H1 (cell line): ENCODE data around the gene RTF1. TPM values are rescaled to one million over a fixed set of nuclear protein-coding genes. Genes with fewer than 3 reads are reported as not detected.

Experiments
- CTCF ChIA-PET: fragments of 300-600 bp; sonication (Branson Sonifier 250); formaldehyde crosslinking; loops from one replicate; lab custom pipeline; 2021; ENCODE audit not compliant: partially characterized antibody; lab: Charles Lee
- POLR2A ChIA-PET: fragments of 300-600 bp; sonication (Branson Sonifier 250); formaldehyde crosslinking; loops from one replicate; lab custom pipeline; 2021; ENCODE audit warnings: inconsistent platforms; ENCODE audit not compliant: partially characterized antibody; lab: Charles Lee
- DNase-seq, 2 experiments: peaks; one replicate each; pipeline versions ENCODE4 v3.0.0 to v3.0.0-alpha.2; 2010 to 2022; ENCODE audit warnings: low spot score in 2 of 2, low read depth in 1 of 2, mixed read lengths in 1 of 2
- FAIRE-seq: peaks from 2 replicates; lab custom pipeline; 2011; peaks lifted over from hg19 to GRCh38; lab: Jason Lieb, UNC
- H2AFZ ChIP-seq: 2 replicates; pipeline ENCODE4 v1.8.1; 2012; ENCODE audit warnings: low read length, inconsistent platforms
- H2AK5ac ChIP-seq: 2 replicates; pipeline ENCODE4 v1.6.1; 2013; ENCODE audit warnings: low read depth, low read length
- H2BK120ac ChIP-seq: replicated peaks from 2 replicates; pipeline ENCODE3; 2013; ENCODE audit warnings: low read depth, low read length, inconsistent platforms
- H2BK12ac ChIP-seq: 2 replicates; pipeline ENCODE4 v1.6.1; 2013; ENCODE audit warnings: low read depth, low read length
- H2BK15ac ChIP-seq: 2 replicates; pipeline ENCODE4 v1.6.1; 2013; ENCODE audit warnings: low read length
- H2BK20ac ChIP-seq: 2 replicates; pipeline ENCODE4 v1.6.1; 2013; ENCODE audit warnings: low read length
- H2BK5ac ChIP-seq: 2 replicates; pipeline ENCODE4 v1.6.1; 2013; ENCODE audit warnings: low read depth, low read length
- H3K14ac ChIP-seq: 2 replicates; pipeline ENCODE4 v1.6.1; 2013; ENCODE audit warnings: inconsistent platforms; ENCODE audit not compliant: insufficient read length
- H3K18ac ChIP-seq: 2 replicates; pipeline ENCODE4 v1.6.1; 2013; ENCODE audit warnings: low read length; ENCODE audit errors: extremely low read depth
- H3K23ac ChIP-seq: 2 replicates; pipeline ENCODE4 v1.6.1; 2013; ENCODE audit warnings: inconsistent platforms; ENCODE audit not compliant: insufficient read length
- H3K23me2 ChIP-seq: 2 replicates; pipeline ENCODE4 v1.6.1; 2013; ENCODE audit warnings: low read depth, low read length
- H3K27ac ChIP-seq: 2 replicates; pipeline ENCODE4 v1.6.1; 2011; ENCODE audit warnings: low read depth, low read length, inconsistent platforms
- H3K27me3 ChIP-seq, 4 experiments: replicated peaks in 1 of 4; 1 replicate in 1 of 4; 2 replicates in 3 of 4; pipeline versions ENCODE4 v1.6.1 to v1.8.1; 2011 to 2013; ENCODE audit warnings: low read length in 3 of 4, mild to moderate bottlenecking in 3 of 4, inconsistent platforms in 2 of 4, mixed read lengths in 2 of 4, moderate library complexity in 1 of 4; ENCODE audit not compliant: control insufficient read depth in 3 of 4, insufficient read depth in 3 of 4; ENCODE audit errors: extremely low read depth in 1 of 4
- H3K36me3 ChIP-seq, 4 experiments: 2 replicates each; pipeline versions ENCODE4 v1.6.1 to v1.8.1; 2011 to 2013; ENCODE audit warnings: mild to moderate bottlenecking in 4 of 4, low read length in 3 of 4, moderate library complexity in 2 of 4, control low read depth in 1 of 4, inconsistent platforms in 1 of 4; ENCODE audit not compliant: insufficient read depth in 4 of 4, control insufficient read depth in 2 of 4
- H3K4ac ChIP-seq: replicated peaks from 2 replicates; pipeline ENCODE3; 2013; ENCODE audit warnings: low read length, low read depth, mixed read lengths, inconsistent platforms; ENCODE audit not compliant: insufficient read length
- H3K4me1 ChIP-seq, 4 experiments: replicated peaks in 1 of 4; 1 replicate in 1 of 4; 2 replicates in 3 of 4; pipeline versions ENCODE4 v1.6.1 to v1.8.1; 2011 to 2013; ENCODE audit warnings: low read length in 3 of 4, inconsistent platforms in 2 of 4, mixed read lengths in 1 of 4; ENCODE audit not compliant: insufficient read depth in 4 of 4, control insufficient read depth in 3 of 4
- H3K4me2 ChIP-seq, 2 experiments: 2 replicates each; pipeline versions ENCODE4 v1.6.1 to v1.8.1; 2011 to 2013; ENCODE audit warnings: low read depth in 2 of 2, low read length in 2 of 2, control low read depth in 1 of 2, inconsistent platforms in 1 of 2, mild to moderate bottlenecking in 1 of 2; ENCODE audit not compliant: insufficient read depth in 1 of 2
- H3K4me3 ChIP-seq, 4 experiments: fragments of 200-600, 300-600 bp in 1 of 4; sonication (generic), shearing (Covaris generic), sonication (Bioruptor Twin) in 1 of 4; 2 replicates each; pipeline versions ENCODE4 v1.5.1 to v1.8.1; 2011 to 2016; ENCODE audit warnings: low read length in 4 of 4, low read depth in 3 of 4, control low read depth in 2 of 4, inconsistent platforms in 2 of 4, mild to moderate bottlenecking in 2 of 4, mixed read lengths in 1 of 4, moderate library complexity in 1 of 4; ENCODE audit not compliant: insufficient read depth in 2 of 4; ENCODE audit errors: extremely low read depth in 1 of 4
- H3K56ac ChIP-seq: replicated peaks from 2 replicates; pipeline ENCODE3; 2013; ENCODE audit warnings: low read depth, mild to moderate bottlenecking, mixed read lengths, low read length, inconsistent platforms; ENCODE audit not compliant: insufficient read length
- H3K79me1 ChIP-seq: 2 replicates; pipeline ENCODE4 v1.6.1; 2013; ENCODE audit warnings: low read depth, low read length, control low read depth
- H3K79me2 ChIP-seq, 2 experiments: 2 replicates each; pipeline versions ENCODE4 v1.6.1 to v1.8.1; 2012 to 2013; ENCODE audit warnings: low read length in 2 of 2, mild to moderate bottlenecking in 2 of 2, inconsistent platforms in 1 of 2; ENCODE audit not compliant: insufficient read depth in 2 of 2, control insufficient read depth in 1 of 2
- H3K9ac ChIP-seq, 4 experiments: replicated peaks in 1 of 4; 1 replicate in 1 of 4; 2 replicates in 3 of 4; pipeline versions ENCODE4 v1.6.1 to v1.8.1; 2011 to 2013; ENCODE audit warnings: low read depth in 3 of 4, low read length in 3 of 4, control low read depth in 2 of 4, mild to moderate bottlenecking in 2 of 4, moderate library complexity in 2 of 4, inconsistent platforms in 1 of 4; ENCODE audit errors: extremely low read depth in 1 of 4
- H3K9me3 ChIP-seq, 2 experiments: 2 replicates each; pipeline versions ENCODE4 v1.6.1 to v1.8.1; 2012 to 2013; ENCODE audit warnings: mild to moderate bottlenecking in 2 of 2, moderate library complexity in 2 of 2, control low read depth in 1 of 2, inconsistent platforms in 1 of 2, low read depth in 1 of 2, low read length in 1 of 2, mixed read lengths in 1 of 2; ENCODE audit not compliant: insufficient read depth in 2 of 2
- H4K20me1 ChIP-seq, 2 experiments: replicated peaks in 1 of 2; 2 replicates each; pipeline versions ENCODE3 to v1.8.1; 2011 to 2013; ENCODE audit warnings: inconsistent platforms in 2 of 2, low read length in 2 of 2, mild to moderate bottlenecking in 1 of 2; ENCODE audit not compliant: insufficient read depth in 2 of 2, control insufficient read depth in 1 of 2
- H4K5ac ChIP-seq: 2 replicates; pipeline ENCODE4 v1.6.1; 2013; ENCODE audit warnings: low read length, low read depth, mixed read lengths, inconsistent platforms; ENCODE audit not compliant: insufficient read length
- H4K8ac ChIP-seq: 2 replicates; pipeline ENCODE4 v1.8.0; 2013; ENCODE audit warnings: mild to moderate bottlenecking, moderate library complexity, low read length, inconsistent platforms; ENCODE audit not compliant: insufficient read depth; ENCODE audit errors: extremely low read depth
- H4K91ac ChIP-seq: replicated peaks from 2 replicates; pipeline ENCODE3; 2013; ENCODE audit warnings: low read length, mixed read lengths, inconsistent platforms; ENCODE audit not compliant: insufficient read length
- CHD2 ChIP-seq: IDR thresholded peaks from 2 replicates; pipeline ENCODE4 v1.6.1; 2012; ENCODE audit warnings: low read length, improper control_type of control experiment
- CTBP2 ChIP-seq: IDR thresholded peaks from 2 replicates; pipeline ENCODE4 v1.7.0; 2011; ENCODE audit warnings: borderline replicate concordance, mild to moderate bottlenecking, moderate library complexity, mixed read lengths, low read length; ENCODE audit not compliant: insufficient read depth, insufficient read length
- GTF2F1 ChIP-seq: IDR thresholded peaks from 2 replicates; pipeline ENCODE4 v1.6.1; 2012; ENCODE audit warnings: low read depth, low read length, improper control_type of control experiment, borderline replicate concordance
- JUN ChIP-seq: IDR thresholded peaks from 2 replicates; pipeline ENCODE4 v1.6.1; 2011; ENCODE audit warnings: low read depth, mild to moderate bottlenecking, improper control_type of control experiment, low read length
- POLR2AphosphoS5 ChIP-seq: IDR thresholded peaks from 2 replicates; pipeline ENCODE4 v1.6.1; 2011; ENCODE audit warnings: low read depth, low read length
- POU5F1 ChIP-seq: IDR thresholded peaks from 2 replicates; pipeline ENCODE4 v1.6.1; 2011; ENCODE audit warnings: low read depth, mild to moderate bottlenecking, low read length, moderate library complexity
- SAP30 ChIP-seq: fragments of 300-600 bp; sonication (generic); IDR thresholded peaks from 2 replicates; pipeline ENCODE4 v1.7.1; 2012; ENCODE audit warnings: low read length, moderate library complexity, mild to moderate bottlenecking, inconsistent platforms; ENCODE audit not compliant: insufficient read depth, insufficient replicate concordance
- SIN3A ChIP-seq, 2 experiments: IDR thresholded peaks in 1 of 2; conservative IDR thresholded peaks in 1 of 2; 2 replicates each; pipeline ENCODE4 v1.6.1; 2011 to 2012; ENCODE audit warnings: low read length in 2 of 2, improper control_type of control experiment in 1 of 2, low read depth in 1 of 2, mild to moderate bottlenecking in 1 of 2
- SP1 ChIP-seq: IDR thresholded peaks from 2 replicates; pipeline ENCODE4 v1.6.1; 2011; ENCODE audit warnings: low read depth, low read length
- TAF1 ChIP-seq: IDR thresholded peaks from 2 replicates; pipeline ENCODE4 v1.6.1; 2011; ENCODE audit warnings: mild to moderate bottlenecking, low read depth, low read length
- WGBS, 2 experiments: shearing (Covaris generic) in 1 of 2; methylation state at CpG; one replicate each; pipeline versions ENCODE4 v1.1.6 to v1.1.7; 2013 to 2015; ENCODE audit warnings: low lambda C conversion rate in 2 of 2, mixed read lengths in 2 of 2, inconsistent platforms in 1 of 2, low coverage in 1 of 2, missing lambda C conversion rate in 1 of 2; ENCODE audit not compliant: insufficient replicate concordance in 2 of 2, insufficient coverage in 1 of 2, insufficient read length in 1 of 2; ENCODE audit errors: extremely low coverage in 1 of 2, missing lambda C conversion rate in 1 of 2; 5-methylcytosine and 5-hydroxymethylcytosine counted together
- polyA plus RNA-seq, 7 experiments: library from polyadenylated mRNA; depleted of rRNA in 3 of 7; stranded (reverse) in 5 of 7; unstranded in 2 of 7; fragments of >200 nt in 5 of 7; fragments of 200-250 nt in 2 of 7; gene quantifications; 1 replicate in 5 of 7; 2 replicates in 1 of 7; 4 replicates in 1 of 7; pipeline versions ENCODE4 v1.2.1 to v1.2.3, GENCODE V29; 2011 to 2013; ENCODE audit warnings: missing spikeins in 2 of 7, mixed read lengths in 2 of 7
- total RNA-seq: library from RNA; stranded (reverse); fragmentation: NEBNext Ultra II Directional; extraction: Animal tissue kit (Norgen Biotek cat#: 25700); gene quantifications from 2 replicates; pipeline ENCODE4 v1.2.1, GENCODE V29; 2021
- TF ChIP-seq, protein P1 (sequence below): IDR thresholded peaks from 2 replicates; pipeline ENCODE4 v1.6.1; 2011; ENCODE audit warnings: low read length, improper control_type of control experiment
- TF ChIP-seq, protein P2 (sequence below): IDR thresholded peaks from 2 replicates; pipeline ENCODE4 v1.6.1; 2011; ENCODE audit warnings: low read depth, mild to moderate bottlenecking, low read length; ENCODE audit not compliant: insufficient read depth

RTF1 gene
- total and polyA plus RNA-seq, 2 of the 8 experiments (the other 6 are each of a cell fraction or from before 2014, with no cell fraction given): 22.6 to 47.7 TPM

DNA sequence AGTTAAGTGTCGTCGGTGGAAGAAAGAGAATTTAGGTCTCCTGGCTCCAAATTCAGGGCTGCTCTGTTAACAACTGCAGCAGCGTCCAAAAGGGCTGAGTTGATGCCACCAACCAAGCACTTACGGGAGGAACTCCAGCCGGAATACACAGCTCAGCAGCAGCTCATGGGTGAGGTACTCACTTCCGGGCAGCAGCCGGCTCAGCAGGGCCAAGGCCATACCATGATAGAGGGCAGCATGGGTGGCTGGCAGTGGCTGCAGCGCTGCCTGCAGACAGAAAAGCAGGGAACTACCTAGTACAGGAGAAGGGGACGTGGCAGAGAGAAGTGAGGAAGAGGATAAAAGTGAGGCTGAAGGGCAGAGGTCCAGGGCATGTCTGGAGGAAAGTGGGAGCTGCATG is 104.7 kb downstream of the RTF1 start:
- H2BK5ac ChIP-seq: no peak overlapping the region
- WGBS, 2 experiments: 90% methylated on average over 9 of the region's 9 CpGs; no CpG with 5 or more reads in 1 of the 2 experiments
- no peak overlapping the region for H4K91ac ChIP-seq
- H2BK15ac ChIP-seq: no peak overlapping the region
- no peak overlapping the region for H3K27ac ChIP-seq
- ChIA-PET CTCF (interaction anchor here (1.4 to 3.8 kb wide), 2 partner anchors 40 to 56 kb away, joined by 3 to 10 read pairs; no protein-coding TSS in a partner anchor), POLR2A (interaction anchor here (0.6 to 3.1 kb wide), 4 partner anchors 9 to 327 kb away, joined by 3 to 19 read pairs (median 4); partner anchors contain the start of gene LTK)
- H3K23me2 ChIP-seq: no peaks in the 10 kb centered on the region
- no peaks in the 10 kb centered on the region for H3K79me2 ChIP-seq
- H3K56ac ChIP-seq: no peak overlapping the region
- no peak for FAIRE-seq
- H3K4me1 ChIP-seq: no peaks in the 10 kb centered on the region
- H3K9me3 ChIP-seq: no peaks in the 10 kb centered on the region; a peak in 1 of 4 replicates
- peaks cover 1 to 41% (median 16%) of the 10 kb centered on the region in 4 experiments; a peak in 7 of 8 replicates for H3K36me3 ChIP-seq
- H3K9ac ChIP-seq: no peak overlapping the region
- no peaks in the 10 kb centered on the region for H3K79me1 ChIP-seq
- no peak overlapping the region for H3K14ac ChIP-seq
- no peak overlapping the region for H3K4me2 ChIP-seq
- H2BK12ac ChIP-seq: no peak overlapping the region
- H3K18ac ChIP-seq: no peak overlapping the region
- H4K8ac ChIP-seq: no peak overlapping the region
- H3K27me3 ChIP-seq: no peaks in the 10 kb centered on the region
- no peak overlapping the region for H3K4me3 ChIP-seq
- no peak overlapping the region for H4K5ac ChIP-seq
- no peak overlapping the region for H2BK20ac ChIP-seq
- no peak overlapping the region for H2BK120ac ChIP-seq
- no peak overlapping the region for H3K4ac ChIP-seq
- no peak overlapping the region for H2AFZ ChIP-seq
- H2AK5ac ChIP-seq: no peak overlapping the region
- peaks cover 3% of the 10 kb centered on the region in 2 experiments for H4K20me1 ChIP-seq
- no peak overlapping the region for H3K23ac ChIP-seq
- DNase-seq: no peak
- TF ChIP-seq CHD2 (no peak), SAP30 (no peak), TAF1 (no peak), GTF2F1 (no peak), POLR2AphosphoS5 (no peak), SP1 (no peak), JUN (no peak), SIN3A (conservative IDR thresholded peaks at IDR 0.05 in 1 of 2, IDR thresholded peaks at IDR 0.05 in 1 of 2; ENCODE audit: low read depth in 1 of 2, low read length in 2 of 2) (no peak), POU5F1 (no peak), CTBP2 (no peak)
- TF ChIP-seq, protein P1, sequence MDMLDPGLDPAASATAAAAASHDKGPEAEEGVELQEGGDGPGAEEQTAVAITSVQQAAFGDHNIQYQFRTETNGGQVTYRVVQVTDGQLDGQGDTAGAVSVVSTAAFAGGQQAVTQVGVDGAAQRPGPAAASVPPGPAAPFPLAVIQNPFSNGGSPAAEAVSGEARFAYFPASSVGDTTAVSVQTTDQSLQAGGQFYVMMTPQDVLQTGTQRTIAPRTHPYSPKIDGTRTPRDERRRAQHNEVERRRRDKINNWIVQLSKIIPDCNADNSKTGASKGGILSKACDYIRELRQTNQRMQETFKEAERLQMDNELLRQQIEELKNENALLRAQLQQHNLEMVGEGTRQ: no peak
- TF ChIP-seq, protein P2, sequence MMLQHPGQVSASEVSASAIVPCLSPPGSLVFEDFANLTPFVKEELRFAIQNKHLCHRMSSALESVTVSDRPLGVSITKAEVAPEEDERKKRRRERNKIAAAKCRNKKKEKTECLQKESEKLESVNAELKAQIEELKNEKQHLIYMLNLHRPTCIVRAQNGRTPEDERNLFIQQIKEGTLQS: no peak
